ENCODE results near the gene LRRC34.

The LRRC34 gene

GRCh38 chr3:169813278-169813677, 574 bp upstream of the LRRC34 start:
- DNase-seq: no peak

- peak; percentile 47 for DNase-seq
Observed at GRCh38 chr3:169811631-169812331, 923 bp downstream of the LRRC34 start.

GRCh38 chr3:169809230-169809795, 3.4 kb downstream of the LRRC34 start:
- no peak for DNase-seq

- no peak for DNase-seq
Observed at GRCh38 chr3:169804681-169805080, 8.0 kb downstream of the LRRC34 start.

- no peak for DNase-seq
Observed at GRCh38 chr3:169792359-169792758, 20.3 kb downstream of the LRRC34 start.

GRCh38 chr3:169790687-169791429, 21.8 kb downstream of the LRRC34 start:
- no peak for DNase-seq

- no peak for DNase-seq
Observed at GRCh38 chr3:169790219-169790618, 22.5 kb downstream of the LRRC34 start.

GRCh38 chr3:169787791-169788190, 24.9 kb downstream of the LRRC34 start:
- no peak for DNase-seq

- DNase-seq: no peak
Observed at GRCh38 chr3:169787120-169787519, 25.6 kb downstream of the LRRC34 start.

GRCh38 chr3:169781209-169781855, 31.4 kb downstream of the LRRC34 start:
- DNase-seq: no peak

GRCh38 chr3:169780742-169781141, 32.0 kb downstream of the LRRC34 start:
- DNase-seq: no peak

GRCh38 chr3:169777822-169778221, 34.9 kb downstream of the LRRC34 start:
- DNase-seq: no peak

GRCh38 chr3:169774186-169774585, 38.5 kb downstream of the LRRC34 start:
- no peak for DNase-seq

GRCh38 chr3:169772897-169773816, 39.5 kb downstream of the LRRC34 start, which contains the start of gene MYNN:
MYNN (plus strand) TSS chr3:169773396; CDS start chr3:169774296, 900 bp downstream.
- peak; percentile 78 for DNase-seq

- DNase-seq: peak; percentile 79
Observed at GRCh38 chr3:169772305-169772896, 40.3 kb downstream of the LRRC34 start.

GRCh38 chr3:169771497-169772304, 41.0 kb downstream of the LRRC34 start:
- DNase-seq: peak; percentile 88

- peak; percentile 39 for DNase-seq
Observed at GRCh38 chr3:169769287-169770181, 43.2 kb downstream of the LRRC34 start, which contains the start of gene ACTRT3. ACTRT3 (minus strand) TSS chr3:169769561; CDS start chr3:169769520, 41 bp downstream.

GRCh38 chr3:169764882-169765612, 47.7 kb downstream of the LRRC34 start, which contains the start of gene TERC:
TERC (minus strand) TSS chr3:169765060.
- peak; percentile 92 for DNase-seq

GRCh38 chr3:169764312-169764881, 48.3 kb downstream of the LRRC34 start:
- no peak for DNase-seq
